ENCODE measurements around the gene FXYD7. TPM values are rescaled to one million over a fixed set of nuclear protein-coding genes. Genes with fewer than 3 reads are reported as not detected.

Gene FXYD7
- total and polyA plus RNA-seq, 9 of the 15 experiments (the other 6 are each of a cell fraction or from before 2014, with no cell fraction given): 0.10 to 0.80 (median 0.31) TPM; not detected in 3

- TF ChIP-seq REST (IDR thresholded peaks at IDR 0.05; ENCODE audit: borderline replicate concordance) (peak; percentile 69), REST (CRISPR knock-in tag; IDR thresholded peaks at IDR 0.05; ENCODE audit: low read depth) (no peak), HNRNPUL1 (IDR thresholded peaks at IDR 0.05; ENCODE audit: low read length) (no peak), CREB1 (IDR thresholded peaks at IDR 0.05) (no peak), CREB1 (CRISPR knock-in tag; IDR thresholded peaks at IDR 0.05) (no peak), TAF9B (IDR thresholded peaks at IDR 0.05; ENCODE audit: partially characterized antibody) (peak; percentile 57), SMAD4 (CRISPR knock-in tag; conservative IDR thresholded peaks at IDR 0.05) (no peak), DPF2 (IDR thresholded peaks at IDR 0.05) (peak; percentile 50), CEBPG (CRISPR knock-in tag; IDR thresholded peaks at IDR 0.05) (no peak), CEBPG (tag; conservative IDR thresholded peaks at IDR 0.05 in 1 of 2, IDR thresholded peaks at IDR 0.05 in 1 of 2) (no peak), GTF2A2 (tag; IDR thresholded peaks at IDR 0.05) (no peak), MED1 (CRISPR knock-in tag; IDR thresholded peaks at IDR 0.05; ENCODE audit: borderline replicate concordance) (no peak), HDAC1 (IDR thresholded peaks at IDR 0.05) (peak in 1 of 2 experiments; percentile 52; a peak in 1 of 4 replicates), MTA2 (IDR thresholded peaks at IDR 0.05; ENCODE audit: low read depth) (no peak), EGR1 (conservative IDR thresholded peaks at IDR 0.05) (no peak), ARID1B (IDR thresholded peaks at IDR 0.05) (peak; percentile 40; the same call in 1 of the 2 replicates), EHMT2 (IDR thresholded peaks at IDR 0.05) (no peak), OTX1 (CRISPR knock-in tag; IDR thresholded peaks at IDR 0.05) (no peak), ZSCAN32 (CRISPR knock-in tag; IDR thresholded peaks at IDR 0.05) (no peak), ZBTB7A (IDR thresholded peaks at IDR 0.05; ENCODE audit: borderline replicate concordance, control insufficient read depth, low read depth, low read length) (no peak), AFF4 (CRISPR knock-in tag; IDR thresholded peaks at IDR 0.05) (no peak)
Observed at GRCh38 chr19:35164418-35164817, 21.4 kb downstream of the FXYD7 start (continued).
